Colon (tissue), 2 donors: ENCODE measurements around the gene PARL.

ENCODE experiments used
- FAIRE-seq: peaks from 2 replicates; lab custom pipeline; 2012; peaks lifted over from hg19 to GRCh38; lab: Jason Lieb, UNC
- donor health status: control.
- donor health status: control.

PARL gene

GRCh38 chr3:183845608-183846288, 38.9 kb downstream of the PARL start:
- FAIRE-seq = no peak

GRCh38 chr3:183845090-183845489, 39.6 kb downstream of the PARL start:
- no peak for FAIRE-seq

- FAIRE-seq = no peak
These were observed 40.1 kb downstream of the PARL start for GRCh38 chr3:183844606-183845005.

GRCh38 chr3:183839751-183840150, 44.9 kb downstream of the PARL start:
- FAIRE-seq = no peak

GRCh38 chr3:183837894-183838293, 46.8 kb downstream of the PARL start:
- no peak for FAIRE-seq

GRCh38 chr3:183837390-183837789, 47.3 kb downstream of the PARL start:
- FAIRE-seq = no peak

- no peak for FAIRE-seq
These were observed 51.2 kb downstream of the PARL start for GRCh38 chr3:183833516-183833915.

- no peak for FAIRE-seq
These were observed 54.5 kb downstream of the PARL start for GRCh38 chr3:183830187-183830586.

- FAIRE-seq = no peak
These were observed 55.2 kb downstream of the PARL start for GRCh38 chr3:183829466-183829865.

- FAIRE-seq = no peak
These were observed 56.2 kb downstream of the PARL start for GRCh38 chr3:183828538-183828870.

- no peak for FAIRE-seq
These were observed 56.7 kb downstream of the PARL start for GRCh38 chr3:183827809-183828537.

GRCh38 chr3:183826448-183827250, 58.0 kb downstream of the PARL start:
- no peak for FAIRE-seq

- no peak for FAIRE-seq
These were observed 59.1 kb downstream of the PARL start, which contains the start of gene MAP6D1 for GRCh38 chr3:183825456-183826161. TSS of gene MAP6D1 (minus strand) at chr3:183825577. CDS start at chr3:183825547, 30 bp downstream.

- no peak for FAIRE-seq
These were observed 59.8 kb downstream of the PARL start for GRCh38 chr3:183824761-183825455.

GRCh38 chr3:183823963-183824362, 60.7 kb downstream of the PARL start:
- FAIRE-seq = no peak

GRCh38 chr3:183822631-183823030, 62.0 kb downstream of the PARL start:
- no peak for FAIRE-seq

- FAIRE-seq = no peak
These were observed 64.8 kb downstream of the PARL start for GRCh38 chr3:183819831-183820230.

- no peak for FAIRE-seq
These were observed 65.7 kb downstream of the PARL start for GRCh38 chr3:183818706-183819624.

GRCh38 chr3:183818041-183818620, 66.5 kb downstream of the PARL start:
- FAIRE-seq = no peak

GRCh38 chr3:183817639-183818038, 67.0 kb downstream of the PARL start:
- FAIRE-seq = no peak
